Left renal cortex interstitium (tissue), 4 donors: ENCODE results near the gene HIF3A. TPM values are rescaled to one million over a fixed set of nuclear protein-coding genes. Genes with fewer than 3 reads are reported as not detected.
"Not testable (repeated sequence)": the region's sequence is repeated elsewhere in the genome, so short reads cannot be mapped to it uniquely, and the experiment has no call there.

Source experiments
- DNase-seq, 4 donors: peaks; one replicate each; pipeline ENCODE4 v3.0.0-alpha.2; 2013; ENCODE audit warnings: low read depth in 4 of 4, low spot score in 2 of 4, missing footprints in 1 of 4
- polyA plus RNA-seq, 4 donors: library from polyadenylated mRNA; unstranded; fragments of 120-200 nt; gene quantifications; one replicate each; pipeline ENCODE4 v1.2.1, GENCODE V29; 2013; ENCODE audit not compliant: insufficient read length in 4 of 4

The HIF3A gene
- 10 to 100 TPM; 26.5 to 76.0 (median 49.9) TPM for polyA plus RNA-seq

DNA sequence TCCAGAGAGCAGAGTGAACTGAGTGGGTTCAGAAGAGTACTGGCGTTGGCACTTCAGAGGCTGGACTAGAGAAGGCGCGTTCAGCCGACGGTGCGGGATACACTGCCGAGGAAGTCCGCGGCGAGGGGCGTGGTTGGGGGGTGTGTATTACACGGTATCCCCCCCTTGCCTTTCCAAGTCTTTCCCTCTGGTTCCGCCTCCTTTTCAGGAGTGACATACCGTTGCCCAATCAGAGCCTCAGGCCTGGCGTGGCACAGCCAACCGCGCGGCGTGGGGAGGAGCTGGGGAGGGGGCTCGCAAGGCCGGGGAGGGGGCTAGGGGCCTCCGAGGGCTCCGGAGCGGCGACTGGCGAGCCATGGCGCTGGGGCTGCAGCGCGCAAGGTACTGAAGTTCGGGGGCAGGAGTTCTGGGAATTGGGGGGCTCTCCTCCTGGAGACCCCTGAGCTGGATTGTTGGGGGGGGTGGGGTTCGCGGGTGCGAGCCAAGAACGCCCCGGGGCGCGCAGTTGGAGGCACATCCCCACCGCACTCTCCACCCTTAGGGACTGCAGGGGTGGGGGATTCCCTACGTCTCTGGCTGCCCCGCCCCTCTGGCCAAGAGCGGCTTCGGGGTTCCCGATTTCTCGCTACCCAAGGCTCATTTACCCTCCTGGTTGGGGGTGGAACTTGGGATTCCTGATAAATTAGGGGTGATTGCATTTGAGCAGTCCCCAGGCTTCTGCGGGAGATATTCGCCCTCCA is at the start of gene HIF3A:
TSS of gene HIF3A (plus strand) at position 321 of the 740 bp plus-strand sequence. CDS start at position 356, 35 bp downstream.
- peak in 3 of 4 donors; percentile 77 to 93 (median 88) for DNase-seq

DNA sequence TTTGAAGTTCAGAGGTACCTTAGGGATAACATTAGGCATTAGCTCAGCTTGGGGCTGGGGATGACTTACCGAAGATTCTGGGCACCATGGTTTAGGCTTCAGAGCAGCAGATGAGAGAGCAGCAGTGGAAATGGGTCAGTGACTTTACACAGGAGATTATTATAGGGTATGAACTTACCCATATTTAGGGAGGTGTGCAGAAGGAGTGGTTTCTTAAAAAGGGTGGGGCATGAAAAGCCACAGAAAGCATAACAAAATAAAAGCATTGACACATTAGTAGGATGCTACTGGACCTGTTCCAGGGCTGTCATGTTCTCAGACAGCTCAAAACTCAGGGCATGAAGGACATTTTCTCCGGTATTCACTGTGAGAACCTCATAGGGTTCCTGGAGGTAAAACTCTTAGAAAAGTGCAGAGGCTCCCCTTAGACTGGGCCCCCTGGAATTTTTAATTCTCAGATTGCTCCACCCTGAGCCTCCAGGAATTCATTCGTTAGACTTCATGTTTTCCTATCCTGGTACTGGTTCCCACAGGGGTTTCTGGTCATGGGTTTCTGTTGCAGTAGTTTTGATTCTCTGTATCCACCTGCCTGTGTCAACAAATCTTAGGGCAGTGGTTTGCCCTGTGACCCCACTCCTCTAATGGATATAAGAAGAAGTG is 46.6 kb upstream of the HIF3A start:
- no peak for DNase-seq

DNA sequence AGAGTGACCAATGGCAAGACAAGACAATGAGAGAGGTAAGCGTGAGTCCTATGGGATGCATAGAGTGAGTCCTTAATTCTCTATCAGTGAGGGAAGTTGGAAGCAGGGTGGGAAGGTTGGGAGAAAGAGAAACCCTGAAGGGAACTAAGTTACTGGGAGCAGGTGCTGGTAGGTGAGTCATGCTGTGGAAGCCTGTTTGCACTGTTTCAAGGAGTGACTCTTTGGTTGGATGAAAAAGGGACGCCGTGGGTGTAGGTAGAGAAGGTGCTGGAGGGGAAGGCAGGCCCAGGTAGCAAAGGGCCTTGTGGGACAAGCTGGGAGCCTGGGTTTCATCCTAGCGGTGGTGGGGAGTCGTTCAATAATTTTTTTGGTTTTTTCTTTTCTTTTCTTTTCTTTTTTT is 45.4 kb upstream of the HIF3A start:
- DNase-seq: no peak

DNA sequence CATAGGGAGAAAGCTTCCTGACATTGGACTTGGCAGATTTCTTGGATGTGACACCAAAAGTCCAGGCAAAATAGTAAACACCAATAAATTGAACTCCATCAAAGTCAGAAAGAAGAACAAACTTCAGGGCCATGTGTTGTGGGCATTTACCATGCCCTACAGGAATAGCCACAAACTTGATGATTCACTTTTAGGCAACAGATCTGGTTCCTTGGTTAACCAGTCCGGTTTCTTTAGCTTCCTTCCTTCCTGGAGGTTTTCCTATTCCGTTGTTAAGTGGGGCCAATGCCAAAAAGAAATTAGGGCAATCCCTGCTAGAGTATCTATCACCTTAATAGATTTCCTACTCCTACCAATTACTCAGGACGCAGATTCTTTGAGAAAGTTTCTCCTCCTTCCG is 42.1 kb upstream of the HIF3A start:
- no peak for DNase-seq

DNA sequence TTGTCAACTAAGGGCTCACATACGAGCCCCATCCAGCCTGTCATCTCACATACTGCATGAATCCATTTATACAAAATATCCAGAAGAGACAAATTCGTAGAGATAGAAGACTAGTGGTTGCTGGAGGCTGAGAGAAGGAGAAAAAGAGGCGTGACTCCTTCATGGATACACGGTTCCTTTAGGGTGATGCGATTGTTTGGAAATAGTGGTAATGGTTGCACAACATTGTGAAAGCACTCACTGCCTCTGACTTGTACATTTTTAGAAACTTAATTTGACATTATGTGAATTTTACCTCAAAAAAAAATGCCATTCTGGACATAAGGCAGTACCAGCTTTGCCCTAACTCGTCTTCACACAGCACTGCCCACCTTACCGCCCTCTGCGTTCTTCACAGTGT is 40.0 kb upstream of the HIF3A start:
- DNase-seq: no peak

DNA sequence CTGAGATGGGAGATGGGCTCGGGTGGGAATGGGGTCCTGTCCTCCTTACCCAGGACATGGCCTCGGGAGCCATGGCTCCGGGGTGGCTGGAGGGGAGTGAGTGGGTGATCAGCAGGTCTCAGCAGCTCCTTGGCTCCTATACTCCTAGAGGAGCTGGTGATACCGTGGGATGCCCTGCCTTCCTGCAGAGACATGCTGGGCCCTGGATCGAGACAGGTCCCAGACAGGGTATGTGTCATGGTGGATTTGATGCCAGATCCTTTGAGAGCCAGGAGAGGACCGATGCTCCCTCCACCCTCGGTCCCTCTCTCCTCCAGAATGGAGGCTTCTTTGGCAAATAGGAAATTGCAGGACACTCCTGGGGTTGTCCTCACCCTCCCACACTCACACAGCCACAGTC is 35.3 kb upstream of the HIF3A start:
- DNase-seq: not testable (repeated sequence)

DNA sequence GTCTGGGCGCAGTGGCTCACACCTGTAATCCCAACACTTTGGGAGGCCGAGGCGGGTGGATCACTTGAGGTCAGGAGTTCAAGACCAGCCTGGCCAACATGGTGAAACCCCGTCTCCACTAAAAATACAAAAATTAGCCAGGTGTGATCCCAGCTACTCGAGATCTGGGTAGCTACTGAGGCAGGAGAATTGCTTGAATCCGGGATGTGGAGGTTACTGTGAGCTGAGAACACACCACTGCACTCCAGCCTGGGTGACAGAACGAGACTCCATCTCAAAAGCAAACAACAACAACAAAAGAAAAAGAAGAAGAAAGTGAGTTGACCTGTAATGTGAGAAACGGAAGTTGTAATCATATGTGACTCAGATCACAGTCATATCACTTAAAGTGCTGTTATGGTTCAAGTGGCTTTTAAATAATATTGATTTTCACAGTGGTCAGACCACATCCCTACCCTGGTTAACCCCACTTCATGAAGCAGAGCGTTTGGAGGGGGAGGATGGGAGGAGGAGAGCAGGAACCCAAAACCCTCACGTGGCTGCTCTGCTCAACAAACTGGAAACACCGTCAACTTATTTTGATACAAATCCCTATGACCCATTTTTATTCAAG is 34.1 kb upstream of the HIF3A start:
- not testable (repeated sequence) for DNase-seq

DNA sequence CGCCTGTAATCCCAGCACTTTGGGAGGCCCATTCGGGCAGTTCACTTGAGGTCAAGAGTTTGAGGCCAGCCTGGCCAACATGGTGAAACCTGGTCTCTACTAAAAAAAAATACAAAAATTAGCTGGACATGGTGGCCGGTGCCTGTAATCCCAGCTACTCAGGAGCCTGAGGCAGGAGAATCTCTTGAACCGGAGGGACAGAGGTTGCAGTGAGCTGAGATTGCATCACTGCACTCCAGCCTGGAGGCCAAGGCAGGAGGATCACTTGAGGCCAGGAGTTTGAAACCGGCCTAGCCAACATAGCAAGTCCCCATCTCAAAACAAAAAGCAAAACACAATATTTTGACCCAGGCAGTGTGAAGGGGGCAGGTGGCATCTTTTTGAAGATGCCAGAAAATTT is 32.0 kb upstream of the HIF3A start:
- not testable (repeated sequence) for DNase-seq

DNA sequence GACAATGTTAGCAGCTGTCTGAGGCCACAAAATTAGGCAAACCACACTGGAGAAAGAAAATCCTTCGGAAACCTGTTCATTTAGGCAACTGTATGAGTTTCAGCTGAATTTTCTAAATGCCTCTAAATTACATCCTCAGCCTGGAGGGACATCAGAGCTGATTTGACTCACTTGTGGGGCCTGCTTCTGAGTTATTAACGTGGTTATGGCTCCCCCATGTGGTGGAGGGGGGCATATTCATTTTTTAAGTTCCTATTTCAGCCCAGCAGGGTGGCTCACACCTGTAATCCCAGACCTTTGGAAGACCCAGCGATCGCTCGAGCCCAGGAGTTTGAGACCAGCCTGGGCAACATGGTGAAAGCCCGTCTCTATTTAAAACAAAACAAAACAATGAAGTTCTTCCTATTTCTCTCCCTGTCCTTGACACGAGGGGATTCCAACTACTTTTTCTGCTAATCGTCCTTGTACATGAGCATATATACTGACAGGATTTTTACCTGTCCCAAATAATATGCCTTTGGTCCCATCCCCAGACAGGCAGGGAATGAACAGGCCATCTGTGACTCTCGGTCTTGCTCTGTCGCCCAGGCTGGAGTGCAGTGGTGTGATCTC is 31.5 kb upstream of the HIF3A start:
- DNase-seq: peak; percentile 17 to 66 (median 59)

DNA sequence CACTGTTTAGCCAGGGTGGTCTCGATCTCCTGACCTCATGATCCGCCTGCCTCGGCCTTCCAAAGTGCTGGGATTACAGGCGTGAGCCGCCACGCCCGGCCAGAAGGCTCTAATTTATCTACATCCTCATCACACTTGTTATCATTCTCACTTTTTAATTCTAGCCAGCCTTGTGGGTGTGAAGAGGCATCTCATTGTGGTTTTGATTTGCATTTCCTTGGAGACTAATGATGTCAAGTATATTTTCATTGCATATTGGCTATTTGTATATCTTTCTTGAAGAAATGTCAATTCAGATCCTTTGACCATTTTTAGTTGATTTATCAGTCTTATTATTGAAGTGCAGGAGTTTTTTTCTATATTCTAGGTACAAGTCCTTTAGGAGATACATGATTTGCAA is 27.7 kb upstream of the HIF3A start:
- no peak for DNase-seq

DNA sequence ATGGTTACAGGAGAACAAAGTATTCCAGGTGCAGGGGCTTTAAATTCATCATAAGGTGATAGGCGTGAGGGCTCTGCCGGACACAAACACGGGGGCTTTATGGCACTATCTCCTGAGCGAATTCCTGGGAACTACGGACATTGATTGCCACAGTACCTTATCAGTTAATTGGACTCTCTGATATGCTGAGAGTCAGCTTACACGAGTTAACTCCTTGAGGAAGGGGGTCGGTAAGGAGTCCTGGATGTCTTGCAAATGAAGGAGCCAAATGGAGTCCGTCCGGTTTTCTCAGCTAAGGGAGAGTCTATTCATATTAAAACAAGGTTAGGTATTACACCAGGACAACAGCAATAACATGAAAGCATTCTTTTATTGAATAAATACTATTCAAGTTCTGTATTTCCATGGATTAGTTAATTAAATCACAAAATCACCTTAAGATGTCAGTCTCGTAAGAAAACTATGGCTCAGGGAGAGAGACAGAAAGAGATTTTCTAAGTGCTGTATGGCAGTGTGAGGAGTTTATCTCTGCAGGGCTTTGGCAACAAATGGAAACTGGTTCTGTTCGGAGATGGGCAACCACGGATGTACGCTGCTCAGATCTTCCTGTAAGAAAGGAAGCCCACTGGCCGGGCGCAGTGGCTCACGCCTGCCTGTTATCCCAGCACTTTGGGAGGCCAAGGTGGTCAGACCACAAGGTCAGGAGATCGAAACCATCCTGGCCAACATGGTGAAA is 26.2 kb upstream of the HIF3A start:
- DNase-seq: no peak

DNA sequence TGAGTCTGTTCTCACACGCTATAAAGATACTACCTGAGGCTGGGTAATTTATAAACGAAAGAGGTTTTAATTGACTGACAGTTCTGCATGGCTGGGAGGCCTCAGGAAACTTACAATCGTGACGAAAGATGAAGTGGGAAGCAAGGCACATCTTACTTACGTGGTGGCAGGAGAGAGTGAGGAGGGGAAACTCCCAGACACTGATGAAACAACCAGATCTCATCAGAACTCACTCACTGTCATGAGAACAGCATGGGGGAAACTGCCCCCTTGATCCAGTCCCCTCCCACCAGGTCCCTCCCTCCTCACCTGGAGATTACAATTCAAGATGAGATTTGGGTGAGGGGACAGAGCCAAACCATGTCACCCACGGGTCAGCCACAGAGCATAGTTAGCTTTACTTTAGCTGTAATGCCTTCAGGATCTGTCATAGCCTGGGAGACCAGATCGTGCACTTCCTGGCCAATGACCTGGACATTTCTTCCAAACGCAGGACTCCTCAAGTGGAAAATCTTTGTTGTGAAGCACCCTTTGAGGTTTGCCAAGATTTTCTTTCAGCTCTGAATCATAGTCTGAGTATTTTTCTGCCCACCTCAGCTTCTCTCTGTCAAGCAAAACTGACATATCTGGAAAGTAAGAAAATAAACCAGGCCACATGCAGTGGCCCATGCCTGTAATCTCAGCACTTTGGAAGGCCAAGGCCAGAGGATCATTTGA is 25.2 kb upstream of the HIF3A start:
- no peak for DNase-seq

DNA sequence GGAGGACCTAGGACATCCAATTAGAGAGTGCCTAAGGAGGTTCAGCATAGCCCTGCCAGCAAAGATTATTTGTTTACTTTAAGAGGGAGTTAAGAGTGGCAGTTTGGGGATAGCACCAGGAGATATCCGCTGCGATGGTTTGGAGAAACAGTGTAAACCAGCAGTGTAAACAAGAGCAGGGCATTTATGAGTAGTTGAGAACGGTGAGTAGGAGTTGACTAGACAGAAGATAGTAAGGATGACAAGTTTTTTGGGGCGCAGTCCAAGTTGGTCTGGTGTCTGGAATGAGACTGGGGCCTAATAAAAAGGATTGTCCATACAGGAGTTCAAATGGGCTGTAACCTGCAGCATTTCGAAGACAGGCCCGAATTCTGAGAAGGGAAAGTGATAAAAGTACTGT is 22.9 kb upstream of the HIF3A start:
- DNase-seq: not testable (repeated sequence)

DNA sequence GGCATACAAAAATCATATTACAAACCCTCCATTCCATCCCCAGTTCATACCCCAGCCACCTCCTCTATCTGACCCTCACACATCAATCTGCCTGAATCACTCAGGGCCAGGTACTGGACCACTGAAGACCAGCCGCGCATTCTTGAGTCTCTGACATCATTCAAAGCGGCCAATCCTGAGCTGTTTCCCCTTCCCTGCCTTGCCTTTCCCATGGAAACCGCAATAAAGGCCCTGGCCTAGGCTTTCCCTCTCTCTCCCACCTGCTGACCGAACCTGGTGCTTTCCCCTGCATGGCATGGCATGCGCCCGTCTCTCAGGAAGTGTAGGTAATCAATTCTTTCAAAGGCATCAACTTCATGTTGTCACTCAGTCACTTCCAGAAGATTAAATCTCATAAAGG is 17.7 kb upstream of the HIF3A start:
- no peak for DNase-seq

DNA sequence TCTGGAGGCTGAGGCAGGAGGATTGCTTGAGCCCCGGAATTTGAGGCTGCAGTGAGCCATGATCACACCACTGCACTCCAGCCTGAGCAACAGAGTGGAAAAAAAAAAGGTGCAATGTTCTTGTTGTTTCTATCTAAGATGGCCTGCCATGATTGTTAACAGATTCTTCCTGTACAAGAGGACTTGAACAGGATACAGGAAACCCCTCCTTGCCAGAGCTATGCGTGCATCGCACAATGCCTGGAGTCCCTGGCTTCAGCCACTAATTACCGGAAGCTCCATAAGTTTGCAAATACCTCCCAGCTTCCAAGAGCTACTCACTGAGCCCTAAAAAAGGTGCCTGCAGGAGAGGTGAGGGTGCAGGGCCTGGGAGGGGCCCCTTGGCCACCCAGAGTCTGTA is 13.1 kb upstream of the HIF3A start:
- no peak for DNase-seq

DNA sequence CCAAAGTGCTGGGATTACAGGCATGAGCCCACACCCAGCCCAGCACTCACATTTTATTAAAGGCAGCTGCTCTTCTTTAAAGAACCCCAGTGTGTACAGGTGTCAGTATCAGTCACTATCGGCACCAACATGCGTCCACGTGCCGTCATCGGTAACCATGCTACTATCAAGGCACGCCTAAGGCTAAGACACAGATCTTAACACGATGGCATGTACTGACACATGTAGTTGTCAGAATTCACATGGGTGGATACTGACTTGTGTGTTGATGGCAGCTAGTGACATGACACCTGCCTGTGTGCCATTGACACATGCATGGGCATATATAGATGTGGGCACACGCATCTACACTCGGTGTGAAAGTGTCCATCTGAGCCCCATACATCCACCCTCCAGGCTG is 12.2 kb upstream of the HIF3A start:
- DNase-seq: no peak

DNA sequence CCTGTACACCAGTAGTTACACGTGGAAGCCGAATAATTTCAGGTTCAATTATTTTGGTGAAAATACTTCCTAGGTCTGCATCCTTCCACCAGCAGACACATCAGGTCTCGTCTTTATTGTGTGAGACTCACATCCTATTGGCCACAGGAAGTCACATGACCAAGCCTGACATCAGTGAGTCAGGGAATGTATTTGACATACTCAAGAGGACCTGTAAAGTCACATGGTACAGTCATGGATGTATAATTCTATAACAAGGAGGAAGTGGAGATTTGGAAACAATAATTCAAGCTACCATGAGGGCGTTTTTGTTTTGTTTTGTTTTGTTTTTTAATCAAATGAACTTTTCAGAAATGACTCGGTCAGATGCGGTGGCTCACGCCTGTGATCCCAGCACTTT is 9.3 kb upstream of the HIF3A start:
- DNase-seq: no peak

DNA sequence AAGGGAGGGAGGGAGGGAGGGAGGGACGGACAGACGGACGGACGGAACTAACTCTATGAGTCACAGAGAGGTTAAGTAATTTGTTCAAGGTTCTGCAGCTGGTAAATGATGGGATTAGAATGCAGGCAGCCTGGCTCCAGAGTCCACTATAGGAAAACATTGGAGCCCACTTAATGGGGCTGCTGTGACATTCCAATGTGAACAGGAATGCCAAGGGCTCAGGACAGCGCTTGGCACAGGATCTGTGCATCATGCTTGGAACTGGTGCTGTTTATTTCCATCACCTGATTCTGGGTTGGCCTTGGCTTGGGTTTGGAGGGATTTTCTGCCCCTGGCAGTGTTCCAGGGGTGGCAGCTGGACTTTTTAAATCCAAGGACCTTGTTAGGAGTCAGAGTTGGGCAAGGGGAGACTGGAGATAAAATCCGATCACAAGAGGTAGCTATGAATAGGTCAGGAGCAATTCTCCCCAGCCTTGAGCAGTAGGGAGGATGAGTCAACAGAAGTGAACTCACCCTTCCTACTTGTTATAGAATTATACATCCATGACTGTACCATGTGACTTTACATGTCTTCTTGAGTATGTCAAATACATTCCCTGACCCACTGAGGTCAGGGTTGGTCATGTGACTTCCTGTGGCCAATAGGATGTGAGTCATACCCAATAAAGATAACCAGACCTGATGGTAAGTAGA is 7.8 kb upstream of the HIF3A start:
- DNase-seq: no peak
